ENCODE measurements around the gene MAP4K3.
A peak's percentile ranks its signal among the peaks of the same experiment; 100 is the strongest.
"Not testable (repeated sequence)": the region's sequence is repeated elsewhere in the genome, so short reads cannot be mapped to it uniquely, and the experiment has no call there.

The MAP4K3 gene

DNA sequence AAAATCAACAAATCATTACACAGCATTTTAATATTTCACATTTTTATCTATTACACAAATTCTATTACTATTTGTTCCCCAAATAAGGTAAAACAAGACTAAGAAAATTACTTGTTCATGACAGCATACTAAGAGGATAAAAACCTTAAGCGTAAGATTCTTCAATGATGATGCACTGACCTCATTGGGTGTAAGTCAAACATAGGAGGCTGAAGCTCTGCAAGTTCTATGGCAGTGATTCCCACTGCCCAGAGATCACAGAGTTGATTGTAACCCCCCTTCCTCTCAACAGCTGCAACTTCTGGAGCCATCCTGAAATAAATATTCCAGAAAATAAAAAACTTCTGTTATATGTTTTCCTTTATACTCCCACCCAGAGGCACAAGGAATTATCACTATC is 111.1 kb downstream of the MAP4K3 start:
- in situ Hi-C loops (cut with HindIII; ENCODE audit: low pct_unique_long_range_greater_than_20kb, low sequenced_read_pairs): no loop called here
- TF ChIP-seq JUND (IDR thresholded peaks at IDR 0.05; ENCODE audit: low read depth): no peak
- no peak for DNase-seq (ENCODE audit: low read depth in 1 of 2, low spot score in 1 of 2)

GRCh38 chr2:39321056-39322035 is 115.7 kb downstream of the MAP4K3 start:
- DNase-seq (ENCODE audit: low read depth in 1 of 2, low spot score in 1 of 2); in situ Hi-C loops (cut with HindIII; ENCODE audit: low pct_unique_long_range_greater_than_20kb, low sequenced_read_pairs): not testable (repeated sequence)

DNA sequence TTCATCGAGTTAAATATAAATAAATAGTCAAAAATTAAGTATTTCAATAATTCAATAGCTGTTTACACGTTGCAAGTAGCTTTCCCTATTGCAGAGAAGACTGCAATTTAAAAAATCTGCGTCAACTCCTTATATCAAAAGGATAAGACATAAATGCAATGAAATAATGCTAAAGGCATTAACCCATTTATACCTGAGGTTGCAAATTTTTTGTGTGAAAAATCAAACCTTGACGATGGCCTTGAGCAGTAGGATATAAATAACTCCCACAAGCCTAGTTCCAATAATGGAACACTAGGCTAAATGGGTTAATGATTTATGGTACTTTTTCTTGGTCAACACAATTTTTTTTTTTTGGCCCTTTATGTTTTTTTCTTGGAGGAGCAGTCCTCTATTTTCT is 116.9 kb downstream of the MAP4K3 start:
- DNase-seq (ENCODE audit: low read depth in 1 of 2, low spot score in 1 of 2): no peak
- in situ Hi-C loops (cut with HindIII; ENCODE audit: low pct_unique_long_range_greater_than_20kb, low sequenced_read_pairs): no loop called here
- no peak for TF ChIP-seq JUND (IDR thresholded peaks at IDR 0.05; ENCODE audit: low read depth)

DNA sequence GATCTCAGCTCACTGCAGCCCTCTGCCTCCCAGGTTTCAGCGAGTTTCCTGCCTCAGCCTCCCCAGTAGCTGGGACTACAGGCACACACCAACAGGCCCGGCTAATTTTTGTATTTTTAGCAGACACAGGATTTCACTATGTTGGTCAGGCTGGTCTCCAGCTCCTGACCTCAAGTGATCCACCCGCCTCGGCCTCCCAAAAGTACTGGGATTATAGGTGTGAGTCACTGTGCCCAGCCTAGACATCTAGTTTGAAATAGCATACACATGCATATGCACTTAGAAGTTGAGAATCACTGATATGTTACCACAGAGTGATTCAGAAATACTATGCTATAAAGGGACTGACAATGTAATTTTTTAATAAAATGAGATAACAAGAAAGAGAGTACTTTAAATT is 123.5 kb downstream of the MAP4K3 start:
- in situ Hi-C loops (cut with HindIII; ENCODE audit: low pct_unique_long_range_greater_than_20kb, low sequenced_read_pairs): no loop called here
- TF ChIP-seq JUND (IDR thresholded peaks at IDR 0.05; ENCODE audit: low read depth): no peak
- no peak for DNase-seq (ENCODE audit: low read depth in 1 of 2, low spot score in 1 of 2)

- TF ChIP-seq JUND (IDR thresholded peaks at IDR 0.05; ENCODE audit: low read depth): no peak
- in situ Hi-C loops (cut with HindIII; ENCODE audit: low pct_unique_long_range_greater_than_20kb, low sequenced_read_pairs): no loop called here
- no peak for DNase-seq (ENCODE audit: low read depth in 1 of 2, low spot score in 1 of 2)
Measured at GRCh38 chr2:39311469-39311868, 125.6 kb downstream of the MAP4K3 start.

- no peak for TF ChIP-seq JUND (IDR thresholded peaks at IDR 0.05; ENCODE audit: low read depth)
- DNase-seq (ENCODE audit: low read depth in 1 of 2, low spot score in 1 of 2): no peak
- in situ Hi-C loops (cut with HindIII; ENCODE audit: low pct_unique_long_range_greater_than_20kb, low sequenced_read_pairs): no loop called here
Measured at GRCh38 chr2:39308778-39309177, 128.3 kb downstream of the MAP4K3 start.

GRCh38 chr2:39306626-39307025 is 130.5 kb downstream of the MAP4K3 start:
- in situ Hi-C loops (cut with HindIII; ENCODE audit: low pct_unique_long_range_greater_than_20kb, low sequenced_read_pairs): no loop called here
- no peak for TF ChIP-seq JUND (IDR thresholded peaks at IDR 0.05; ENCODE audit: low read depth)
- DNase-seq (ENCODE audit: low read depth in 1 of 2, low spot score in 1 of 2): no peak

DNA sequence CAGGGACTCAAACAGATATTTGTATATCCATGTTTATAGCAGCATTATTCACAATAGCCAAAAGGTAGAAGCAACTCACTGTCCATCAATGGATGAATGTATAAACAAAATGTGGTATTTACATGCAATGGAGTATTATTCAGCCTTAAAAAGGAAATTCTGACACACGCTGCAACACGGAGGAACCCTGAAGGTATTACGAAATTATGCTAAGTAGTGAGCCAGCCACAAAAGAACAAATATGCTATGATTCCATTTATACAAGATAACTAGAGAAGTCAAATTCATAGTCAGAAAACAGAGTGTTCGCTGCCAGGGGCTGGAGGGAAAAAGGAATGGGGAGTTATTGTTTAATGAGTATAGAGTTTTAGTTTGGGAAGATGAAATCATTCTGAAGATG is 132.4 kb downstream of the MAP4K3 start:
- DNase-seq (ENCODE audit: low read depth in 1 of 2, low spot score in 1 of 2): peak in 1 of 2 experiments; percentile 69
- no peak for TF ChIP-seq JUND (IDR thresholded peaks at IDR 0.05; ENCODE audit: low read depth)
- in situ Hi-C loops (cut with HindIII; ENCODE audit: low pct_unique_long_range_greater_than_20kb, low sequenced_read_pairs): no loop called here

- TF ChIP-seq JUND (IDR thresholded peaks at IDR 0.05; ENCODE audit: low read depth): no peak
- in situ Hi-C loops (cut with HindIII; ENCODE audit: low pct_unique_long_range_greater_than_20kb, low sequenced_read_pairs): no loop called here
- DNase-seq (ENCODE audit: low read depth in 1 of 2, low spot score in 1 of 2): peak in 1 of 2 experiments; percentile 49
Measured at GRCh38 chr2:39304200-39304599, 132.9 kb downstream of the MAP4K3 start.

DNA sequence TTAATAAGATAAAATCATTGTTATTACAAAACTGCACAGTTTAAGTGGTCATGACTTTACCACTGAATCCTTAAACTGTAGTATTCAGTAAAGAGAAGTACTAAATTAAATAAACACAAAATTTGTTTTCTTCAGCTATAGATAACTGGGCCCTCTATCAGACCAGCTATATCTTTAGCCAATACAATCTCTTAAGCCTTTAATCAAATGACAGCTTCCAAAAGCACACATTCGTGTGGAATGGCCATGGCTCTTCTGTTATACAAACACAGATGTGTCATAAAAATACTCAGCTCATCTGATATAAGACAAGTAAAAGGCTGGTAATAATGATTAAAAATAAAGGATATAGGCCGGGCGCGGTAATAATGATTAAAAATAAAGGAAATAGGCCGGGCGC is 135.7 kb downstream of the MAP4K3 start:
- no peak for DNase-seq (ENCODE audit: low read depth in 1 of 2, low spot score in 1 of 2)
- in situ Hi-C loops (cut with HindIII; ENCODE audit: low pct_unique_long_range_greater_than_20kb, low sequenced_read_pairs): no loop called here
- no peak for TF ChIP-seq JUND (IDR thresholded peaks at IDR 0.05; ENCODE audit: low read depth)

DNA sequence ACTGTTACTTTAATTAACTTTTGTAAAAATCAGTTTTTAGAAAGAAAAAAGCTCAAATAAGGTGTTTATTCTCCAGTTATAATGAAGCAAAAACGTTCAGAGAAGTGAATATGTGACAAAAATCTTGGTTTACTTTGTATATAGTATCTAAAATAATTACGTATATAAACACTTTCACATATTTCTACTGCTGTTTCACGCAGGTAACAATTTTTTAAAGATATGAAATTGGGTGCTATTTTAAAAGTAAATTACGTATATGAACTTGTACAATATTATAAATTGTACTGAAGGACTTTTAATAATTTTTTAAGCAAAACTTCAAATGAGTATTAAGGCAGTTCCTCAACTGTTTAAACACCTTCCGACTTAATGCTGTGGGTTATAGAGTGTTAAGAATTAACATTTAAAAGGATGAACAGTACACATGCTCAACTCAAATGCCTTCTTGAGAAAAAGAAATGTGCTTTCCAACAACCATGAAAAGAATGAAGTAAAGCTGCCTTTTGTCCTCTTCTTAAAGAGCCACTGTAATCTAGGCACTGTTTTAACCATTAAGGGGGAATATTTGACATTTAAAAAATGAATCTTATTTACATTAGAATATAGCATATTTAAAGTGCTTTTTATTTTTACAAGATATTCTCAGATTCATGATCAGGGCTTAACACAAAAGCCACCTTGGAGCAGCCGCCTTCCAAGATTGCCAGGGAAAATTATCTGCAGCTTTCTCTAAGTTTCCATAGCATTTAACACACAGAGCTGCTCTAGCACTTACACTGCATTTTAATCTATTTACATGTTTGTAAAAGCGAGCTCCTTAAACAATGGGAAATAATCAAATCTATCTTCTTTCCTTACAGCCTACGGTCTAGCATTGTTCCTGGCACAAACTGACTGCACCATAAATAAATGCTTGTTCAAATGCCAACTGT is 136.8 kb downstream of the MAP4K3 start:
- in situ Hi-C loops (cut with HindIII; ENCODE audit: low pct_unique_long_range_greater_than_20kb, low sequenced_read_pairs): no loop called here
- no peak for TF ChIP-seq JUND (IDR thresholded peaks at IDR 0.05; ENCODE audit: low read depth)
- DNase-seq (ENCODE audit: low read depth in 1 of 2, low spot score in 1 of 2): peak in 1 of 2 experiments; percentile 6

DNA sequence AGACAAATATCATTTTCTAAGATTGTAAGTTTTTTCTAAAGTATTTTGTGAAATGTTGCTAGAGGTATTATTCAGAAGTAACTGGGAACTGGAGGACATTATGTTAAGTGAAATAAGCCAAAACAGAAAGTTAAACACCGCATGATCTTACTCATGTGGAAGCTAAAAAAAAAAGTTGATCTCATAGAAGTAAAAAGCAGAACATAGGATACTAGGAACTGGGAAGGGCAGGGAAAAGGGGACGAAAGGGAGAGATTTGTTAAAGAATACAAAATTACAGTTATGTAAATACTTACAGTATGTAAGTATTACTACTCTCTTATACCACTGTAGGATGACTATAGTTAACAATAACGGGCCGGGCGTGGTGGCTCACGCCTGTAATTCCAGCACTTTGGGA is 146.7 kb downstream of the MAP4K3 start:
- in situ Hi-C loops (cut with HindIII; ENCODE audit: low pct_unique_long_range_greater_than_20kb, low sequenced_read_pairs): no loop called here
- no peak for DNase-seq (ENCODE audit: low read depth in 1 of 2, low spot score in 1 of 2)
- no peak for TF ChIP-seq JUND (IDR thresholded peaks at IDR 0.05; ENCODE audit: low read depth)

GRCh38 chr2:39289609-39290008 is 147.5 kb downstream of the MAP4K3 start:
- DNase-seq (ENCODE audit: low read depth in 1 of 2, low spot score in 1 of 2): no peak
- TF ChIP-seq JUND (IDR thresholded peaks at IDR 0.05; ENCODE audit: low read depth): no peak
- in situ Hi-C loops (cut with HindIII; ENCODE audit: low pct_unique_long_range_greater_than_20kb, low sequenced_read_pairs): no loop called here
